ENCODE results near the gene ALKAL2. TPM values are rescaled to one million over a fixed set of nuclear protein-coding genes. Genes with fewer than 3 reads are reported as not detected.

The ALKAL2 gene
- total RNA-seq, 4 donors from 2014 or later, result 1.2 to 15.5 (median 3.4) TPM

GRCh38 chr2:305366-305765 is 17.5 kb upstream of the ALKAL2 start:
- WGBS, 2 donors, result 83 to 92% methylated on average over 9 of the region's 9 CpGs
- no peak for DNase-seq (ENCODE audit: low spot score in 2 of 2)
- intact Hi-C loops (cut with DNase I; ENCODE audit: low total_unique reads), result no loop called here
- H3K4me3 ChIP-seq (ENCODE audit: low read depth, poor library complexity, severe bottlenecking), result no peak overlapping the region
- TF ChIP-seq POLR2A (IDR thresholded peaks at IDR 0.05) (no peak), CTCF (IDR thresholded peaks at IDR 0.05) (no peak)

GRCh38 chr2:296354-296753 is 8.5 kb upstream of the ALKAL2 start:
- intact Hi-C loops (cut with DNase I; ENCODE audit: low total_unique reads), result no loop called here
- DNase-seq (ENCODE audit: low spot score in 2 of 2), result no peak
- no peak overlapping the region for H3K4me3 ChIP-seq (ENCODE audit: low read depth, poor library complexity, severe bottlenecking)
- no peak for TF ChIP-seq CTCF (IDR thresholded peaks at IDR 0.05)
- 13 to 66% methylated on average over 3 of the region's 3 CpGs for WGBS, 2 donors

- WGBS, 2 donors, result 79 to 81% methylated on average over 5 of the region's 5 CpGs
- intact Hi-C loops (cut with DNase I; ENCODE audit: low total_unique reads), result no loop called here
- DNase-seq (ENCODE audit: low spot score in 2 of 2), result no peak
- TF ChIP-seq CTCF (IDR thresholded peaks at IDR 0.05), result no peak
- no peak for TF ChIP-seq POLR2A (IDR thresholded peaks at IDR 0.05)
- H3K4me3 ChIP-seq (ENCODE audit: low read depth, poor library complexity, severe bottlenecking), result no peak overlapping the region
Measured at GRCh38 chr2:295090-295489, 7.2 kb upstream of the ALKAL2 start.

- peak; percentile 63 to 92 for DNase-seq (ENCODE audit: low spot score in 2 of 2)
- peak overlapping the region; percentile 16 for H3K4me3 ChIP-seq (ENCODE audit: low read depth, poor library complexity, severe bottlenecking)
- intact Hi-C loops (cut with DNase I; ENCODE audit: low total_unique reads), result no loop called here
- TF ChIP-seq CTCF (IDR thresholded peaks at IDR 0.05) (no peak), POLR2A (IDR thresholded peaks at IDR 0.05) (no peak)
- WGBS, 2 donors, result 8 to 9% methylated on average over 15 of the region's 15 CpGs
Measured at GRCh38 chr2:290090-290722, 2.3 kb upstream of the ALKAL2 start.

- peak overlapping the region; percentile 16 for H3K4me3 ChIP-seq (ENCODE audit: low read depth, poor library complexity, severe bottlenecking)
- intact Hi-C loops (cut with DNase I; ENCODE audit: low total_unique reads), result no loop called here
- no peak for TF ChIP-seq CTCF (IDR thresholded peaks at IDR 0.05)
- DNase-seq (ENCODE audit: low spot score in 2 of 2), result no peak
- WGBS, 2 donors, result 1 to 2% methylated on average over 49 to 55 of the region's 60 CpGs
Measured at GRCh38 chr2:289362-290089, 1.6 kb upstream of the ALKAL2 start.

Measured in lower leg skin (tissue), 4 donors.